ENCODE data around the gene PLA2G10.
"Not testable (repeated sequence)": the region's sequence is repeated elsewhere in the genome, so short reads cannot be mapped to it uniquely, and the experiment has no call there.

The PLA2G10 gene, protein sequence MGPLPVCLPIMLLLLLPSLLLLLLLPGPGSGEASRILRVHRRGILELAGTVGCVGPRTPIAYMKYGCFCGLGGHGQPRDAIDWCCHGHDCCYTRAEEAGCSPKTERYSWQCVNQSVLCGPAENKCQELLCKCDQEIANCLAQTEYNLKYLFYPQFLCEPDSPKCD

DNA sequence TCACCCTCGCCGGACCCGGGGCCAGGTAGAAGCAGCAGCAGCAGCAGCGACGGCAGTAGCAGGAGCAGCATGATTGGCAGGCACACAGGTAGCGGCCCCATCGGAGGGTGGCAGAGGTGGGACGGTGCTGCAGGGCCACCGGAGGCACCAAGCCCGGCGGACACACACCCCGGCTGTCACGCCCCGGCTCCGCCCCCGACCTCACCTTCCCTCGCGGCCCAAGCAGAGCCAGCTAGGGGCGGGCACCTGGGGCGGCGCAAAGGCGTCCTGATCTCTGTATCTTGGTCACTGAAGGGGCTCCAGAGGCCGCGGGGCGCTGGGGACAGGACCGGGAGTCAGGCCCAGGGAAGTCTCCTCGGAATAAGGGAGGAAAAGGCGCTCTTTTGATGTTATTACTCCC is at the start of gene PLA2G10:
Gene PLA2G10, minus strand, starts transcription at position 180 of the 400 bp plus-strand sequence. Its CDS starts 79 bp downstream, at position 101.
- DNase-seq; intact Hi-C loops (cut with DNase I): not testable (repeated sequence)

DNA sequence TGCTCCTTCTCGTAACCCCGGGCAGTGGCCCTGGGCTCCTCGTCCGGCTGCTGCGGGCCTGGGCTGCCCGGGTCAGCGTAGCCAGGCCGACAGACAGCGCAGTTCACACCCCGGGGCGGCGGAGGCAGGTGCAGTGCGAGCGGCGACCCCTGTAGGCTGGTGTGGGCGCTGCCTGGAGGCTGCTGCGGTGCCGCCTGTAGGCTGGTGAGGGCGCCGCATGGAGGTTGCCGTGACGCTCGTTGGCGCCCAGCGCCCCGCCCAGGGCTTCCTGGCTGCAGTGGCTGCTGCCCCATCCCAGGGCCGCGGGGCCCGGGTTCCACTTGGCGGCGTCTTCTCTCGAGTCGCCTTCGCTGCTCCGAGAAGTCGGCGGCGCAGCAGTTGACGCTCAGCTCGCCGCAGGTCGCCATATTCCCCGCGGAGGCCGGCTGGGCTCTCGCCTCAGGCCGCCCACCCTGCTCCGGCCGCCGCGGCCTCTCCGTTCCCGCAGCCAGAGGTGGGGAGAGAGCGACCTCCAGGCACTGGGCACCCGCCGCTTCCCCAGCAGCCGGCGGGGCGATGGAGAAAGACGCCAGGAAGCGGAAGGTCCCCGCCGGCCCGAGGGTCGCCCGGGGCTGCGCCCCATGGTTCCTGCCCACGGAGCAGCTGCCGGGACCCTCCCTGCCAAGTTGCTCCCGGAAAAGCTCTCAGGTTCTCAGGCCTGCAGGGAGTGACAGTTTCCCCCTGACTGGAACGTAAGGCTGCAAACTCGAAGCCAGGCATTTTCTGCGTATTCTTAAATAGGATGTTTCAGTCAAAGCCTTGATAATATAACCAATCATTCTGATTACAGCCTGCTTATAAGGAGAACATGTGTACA is 48.4 kb upstream of the PLA2G10 start, which contains the start of gene NPIPA2:
Gene NPIPA2, plus strand, starts transcription at position 261 of the 856 bp plus-strand sequence. CDS start 5,533 bp downstream, outside the sequence.
- DNase-seq; intact Hi-C loops (cut with DNase I): not testable (repeated sequence)

DNA sequence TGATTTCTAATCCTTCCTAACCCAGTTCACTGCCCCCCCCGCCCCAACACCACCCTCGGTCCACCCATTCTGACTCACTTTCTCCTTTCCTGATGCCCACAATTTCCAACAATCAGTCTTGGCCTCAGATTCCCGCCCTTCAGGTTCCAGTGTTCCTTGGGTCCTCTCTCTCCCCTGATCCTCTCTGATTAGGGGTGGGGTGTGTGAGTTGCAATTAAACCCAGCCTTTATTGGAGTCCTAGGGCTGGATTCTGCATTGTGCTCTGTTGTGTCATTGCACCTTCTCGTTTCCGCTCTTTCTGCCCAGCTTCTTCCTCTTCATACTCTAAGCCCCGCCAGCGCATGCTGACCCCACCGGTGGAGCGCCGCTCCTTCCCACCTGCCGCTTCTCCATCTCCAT is 47.7 kb upstream of the PLA2G10 start:
- intact Hi-C loops (cut with DNase I); DNase-seq: not testable (repeated sequence)

DNA sequence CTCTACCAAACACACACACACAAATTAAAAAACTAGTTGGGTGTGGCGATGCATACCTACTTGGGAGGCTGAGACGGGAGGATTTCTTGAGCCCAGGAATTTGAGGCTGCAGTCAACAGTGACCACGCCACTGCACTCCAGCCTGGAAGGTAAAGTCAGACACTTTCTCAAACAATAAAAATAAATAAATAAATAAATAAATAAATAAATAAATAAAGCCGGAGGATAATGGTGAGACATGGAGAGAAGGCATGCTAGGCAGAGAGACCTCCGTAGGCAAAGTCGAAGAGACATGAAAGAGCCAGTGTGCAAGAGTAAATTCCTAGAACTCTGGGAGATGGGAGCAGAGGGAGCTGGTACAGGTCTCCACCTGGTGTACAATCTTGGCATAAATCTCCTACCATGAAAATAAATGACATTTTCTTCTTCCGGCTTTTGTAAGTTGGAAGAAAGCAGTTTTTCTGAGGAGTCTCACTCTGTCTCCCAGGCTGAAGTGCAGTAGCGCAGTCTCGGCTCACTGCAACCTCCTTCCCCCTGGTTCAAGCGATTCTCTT is 46.8 kb upstream of the PLA2G10 start:
- DNase-seq: not testable (repeated sequence)

DNA sequence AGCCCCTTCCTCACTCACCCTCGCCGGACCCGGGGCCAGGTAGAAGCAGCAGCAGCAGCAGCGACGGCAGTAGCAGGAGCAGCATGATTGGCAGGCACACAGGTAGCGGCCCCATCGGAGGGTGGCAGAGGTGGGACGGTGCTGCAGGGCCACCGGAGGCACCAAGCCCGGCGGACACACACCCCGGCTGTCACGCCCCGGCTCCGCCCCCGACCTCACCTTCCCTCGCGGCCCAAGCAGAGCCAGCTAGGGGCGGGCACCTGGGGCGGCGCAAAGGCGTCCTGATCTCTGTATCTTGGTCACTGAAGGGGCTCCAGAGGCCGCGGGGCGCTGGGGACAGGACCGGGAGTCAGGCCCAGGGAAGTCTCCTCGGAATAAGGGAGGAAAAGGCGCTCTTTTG is 39.1 kb upstream of the PLA2G10 start:
- DNase-seq; intact Hi-C loops (cut with DNase I): not testable (repeated sequence)

More for the DNA sequence above, 46.8 kb upstream of the PLA2G10 start:
- intact Hi-C loops (cut with DNase I): not testable (repeated sequence)

DNA sequence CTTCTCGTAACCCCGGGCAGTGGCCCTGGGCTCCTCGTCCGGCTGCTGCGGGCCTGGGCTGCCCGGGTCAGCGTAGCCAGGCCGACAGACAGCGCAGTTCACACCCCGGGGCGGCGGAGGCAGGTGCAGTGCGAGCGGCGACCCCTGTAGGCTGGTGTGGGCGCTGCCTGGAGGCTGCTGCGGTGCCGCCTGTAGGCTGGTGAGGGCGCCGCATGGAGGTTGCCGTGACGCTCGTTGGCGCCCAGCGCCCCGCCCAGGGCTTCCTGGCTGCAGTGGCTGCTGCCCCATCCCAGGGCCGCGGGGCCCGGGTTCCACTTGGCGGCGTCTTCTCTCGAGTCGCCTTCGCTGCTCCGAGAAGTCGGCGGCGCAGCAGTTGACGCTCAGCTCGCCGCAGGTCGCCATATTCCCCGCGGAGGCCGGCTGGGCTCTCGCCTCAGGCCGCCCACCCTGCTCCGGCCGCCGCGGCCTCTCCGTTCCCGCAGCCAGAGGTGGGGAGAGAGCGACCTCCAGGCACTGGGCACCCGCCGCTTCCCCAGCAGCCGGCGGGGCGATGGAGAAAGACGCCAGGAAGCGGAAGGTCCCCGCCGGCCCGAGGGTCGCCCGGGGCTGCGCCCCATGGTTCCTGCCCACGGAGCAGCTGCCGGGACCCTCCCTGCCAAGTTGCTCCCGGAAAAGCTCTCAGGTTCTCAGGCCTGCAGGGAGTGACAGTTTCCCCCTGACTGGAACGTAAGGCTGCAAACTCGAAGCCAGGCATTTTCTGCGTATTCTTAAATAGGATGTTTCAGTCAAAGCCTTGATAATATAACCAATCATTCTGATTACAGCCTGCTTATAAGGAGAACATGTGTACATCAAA is 9.3 kb upstream of the PLA2G10 start, which contains the start of gene NPIPA3:
Gene NPIPA3, plus strand, starts transcription at position 256 of the 856 bp plus-strand sequence. CDS start 5,533 bp downstream, outside the sequence.
- DNase-seq; intact Hi-C loops (cut with DNase I): not testable (repeated sequence)

DNA sequence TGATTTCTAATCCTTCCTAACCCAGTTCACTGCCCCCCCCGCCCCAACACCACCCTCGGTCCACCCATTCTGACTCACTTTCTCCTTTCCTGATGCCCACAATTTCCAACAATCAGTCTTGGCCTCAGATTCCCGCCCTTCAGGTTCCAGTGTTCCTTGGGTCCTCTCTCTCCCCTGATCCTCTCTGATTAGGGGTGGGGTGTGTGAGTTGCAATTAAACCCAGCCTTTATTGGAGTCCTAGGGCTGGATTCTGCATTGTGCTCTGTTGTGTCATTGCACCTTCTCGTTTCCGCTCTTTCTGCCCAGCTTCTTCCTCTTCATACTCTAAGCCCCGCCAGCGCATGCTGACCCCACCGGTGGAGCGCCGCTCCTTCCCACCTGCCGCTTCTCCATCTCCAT is 8.6 kb upstream of the PLA2G10 start:
- intact Hi-C loops (cut with DNase I); DNase-seq: not testable (repeated sequence)

DNA sequence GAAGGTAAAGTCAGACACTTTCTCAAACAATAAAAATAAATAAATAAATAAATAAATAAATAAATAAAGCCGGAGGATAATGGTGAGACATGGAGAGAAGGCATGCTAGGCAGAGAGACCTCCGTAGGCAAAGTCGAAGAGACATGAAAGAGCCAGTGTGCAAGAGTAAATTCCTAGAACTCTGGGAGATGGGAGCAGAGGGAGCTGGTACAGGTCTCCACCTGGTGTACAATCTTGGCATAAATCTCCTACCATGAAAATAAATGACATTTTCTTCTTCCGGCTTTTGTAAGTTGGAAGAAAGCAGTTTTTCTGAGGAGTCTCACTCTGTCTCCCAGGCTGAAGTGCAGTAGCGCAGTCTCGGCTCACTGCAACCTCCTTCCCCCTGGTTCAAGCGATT is 7.8 kb upstream of the PLA2G10 start:
- intact Hi-C loops (cut with DNase I): not testable (repeated sequence)

DNA sequence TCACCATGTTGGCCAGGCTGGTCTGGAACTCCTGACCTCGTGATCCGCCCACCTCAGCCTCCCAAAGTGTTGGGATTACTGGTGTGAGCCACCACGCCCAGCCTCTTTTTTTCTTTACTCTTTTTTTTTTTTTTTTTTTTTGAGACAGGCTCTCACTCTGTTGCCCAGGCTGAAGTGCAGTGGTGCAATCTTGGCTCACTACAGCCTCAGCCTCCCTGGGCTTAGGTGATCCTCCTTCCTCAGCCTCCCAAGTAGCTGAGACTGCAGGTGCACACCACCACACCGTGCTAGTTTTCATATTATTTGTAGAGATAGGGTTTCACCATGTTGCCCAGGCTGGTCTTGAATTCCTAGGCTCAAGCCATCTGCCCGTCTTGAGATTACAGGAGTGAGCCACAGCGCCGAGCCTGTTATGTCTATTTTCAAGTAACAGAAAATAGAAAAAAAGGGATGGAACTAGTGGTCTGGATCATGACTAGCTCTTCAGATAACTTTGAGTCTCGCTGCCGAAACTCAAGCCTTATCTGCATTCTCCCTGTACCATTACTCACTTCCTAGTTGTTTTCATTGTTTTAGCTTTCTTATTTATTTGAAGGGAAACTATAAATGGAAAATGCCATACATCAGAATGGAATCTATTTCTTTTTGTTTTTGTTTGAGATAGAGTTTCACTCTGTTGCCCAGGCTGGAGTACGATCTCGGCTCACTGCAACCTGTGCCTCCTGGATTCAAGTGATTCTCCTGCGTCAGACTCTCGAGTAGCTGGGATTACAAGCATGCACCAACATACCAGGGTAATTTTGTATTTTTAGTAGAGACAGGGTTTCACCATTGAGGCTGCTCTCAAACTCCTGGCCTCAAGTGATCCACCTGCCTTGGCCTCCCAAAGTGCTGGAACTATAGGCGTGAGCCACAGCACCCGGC is 8.0 kb downstream of the PLA2G10 start:
- DNase-seq; intact Hi-C loops (cut with DNase I): not testable (repeated sequence)

More for the DNA sequence above, 7.8 kb upstream of the PLA2G10 start:
- not testable (repeated sequence) for DNase-seq

DNA sequence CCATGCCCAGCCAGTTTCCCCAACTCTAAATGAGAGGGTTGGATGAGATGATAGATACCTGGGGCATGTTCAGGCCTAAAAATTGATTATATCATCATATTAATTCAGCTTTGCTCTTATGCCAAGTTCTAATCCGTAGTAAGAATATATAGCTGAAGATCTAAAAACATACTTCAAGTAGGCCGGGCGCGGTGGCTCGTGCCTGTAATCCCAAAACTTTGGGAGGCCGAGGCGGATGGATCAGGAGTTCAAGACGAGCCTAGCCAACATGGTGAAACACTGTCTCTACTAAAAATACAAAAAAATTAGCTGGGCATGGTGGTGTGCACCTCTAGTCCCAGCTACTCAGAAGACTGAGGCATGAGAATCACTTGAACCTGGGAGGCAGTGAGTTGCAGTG is 12.0 kb downstream of the PLA2G10 start:
- no peak for DNase-seq
- intact Hi-C loops (cut with DNase I): no loop called here

DNA sequence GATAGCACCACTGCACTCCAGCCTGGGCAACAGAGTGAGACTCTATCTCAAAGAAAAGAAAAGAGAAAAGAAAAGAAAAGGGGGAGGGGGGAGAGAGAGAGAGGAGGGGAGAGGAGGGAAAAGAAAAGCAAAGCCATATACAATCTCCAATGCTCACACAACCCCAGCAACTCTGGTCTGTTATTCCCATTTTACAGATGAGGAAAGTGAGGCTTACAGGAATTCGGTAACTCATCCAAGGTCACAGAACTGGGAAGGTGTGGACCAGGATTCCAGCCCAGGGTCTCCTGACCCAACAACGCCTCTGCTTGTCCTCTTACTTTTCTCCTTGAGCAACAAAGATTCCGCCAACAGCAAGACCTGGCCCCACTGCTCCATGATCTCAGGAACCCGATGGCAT is 13.0 kb downstream of the PLA2G10 start:
- DNase-seq: no peak
- intact Hi-C loops (cut with DNase I): no loop called here

DNA sequence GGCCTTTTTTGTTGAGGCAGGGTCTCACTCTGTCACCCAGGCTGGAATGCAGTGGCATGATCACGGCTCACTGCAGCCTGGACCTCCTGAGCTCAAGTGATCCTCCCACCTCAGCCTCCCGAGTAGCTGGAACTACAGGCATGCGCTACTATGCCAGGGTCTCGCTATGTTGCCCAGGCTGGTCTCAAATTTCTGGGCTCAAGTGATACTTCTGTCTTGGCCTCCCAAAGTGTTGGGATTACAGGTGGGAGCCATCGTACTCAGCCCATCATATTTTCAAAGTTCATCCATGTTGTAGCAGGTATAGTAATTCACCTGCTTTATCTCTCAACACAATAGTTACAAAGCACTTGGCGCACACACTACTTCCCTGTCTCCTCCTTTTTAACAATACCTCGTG is 13.7 kb downstream of the PLA2G10 start:
- DNase-seq; intact Hi-C loops (cut with DNase I): not testable (repeated sequence)

DNA sequence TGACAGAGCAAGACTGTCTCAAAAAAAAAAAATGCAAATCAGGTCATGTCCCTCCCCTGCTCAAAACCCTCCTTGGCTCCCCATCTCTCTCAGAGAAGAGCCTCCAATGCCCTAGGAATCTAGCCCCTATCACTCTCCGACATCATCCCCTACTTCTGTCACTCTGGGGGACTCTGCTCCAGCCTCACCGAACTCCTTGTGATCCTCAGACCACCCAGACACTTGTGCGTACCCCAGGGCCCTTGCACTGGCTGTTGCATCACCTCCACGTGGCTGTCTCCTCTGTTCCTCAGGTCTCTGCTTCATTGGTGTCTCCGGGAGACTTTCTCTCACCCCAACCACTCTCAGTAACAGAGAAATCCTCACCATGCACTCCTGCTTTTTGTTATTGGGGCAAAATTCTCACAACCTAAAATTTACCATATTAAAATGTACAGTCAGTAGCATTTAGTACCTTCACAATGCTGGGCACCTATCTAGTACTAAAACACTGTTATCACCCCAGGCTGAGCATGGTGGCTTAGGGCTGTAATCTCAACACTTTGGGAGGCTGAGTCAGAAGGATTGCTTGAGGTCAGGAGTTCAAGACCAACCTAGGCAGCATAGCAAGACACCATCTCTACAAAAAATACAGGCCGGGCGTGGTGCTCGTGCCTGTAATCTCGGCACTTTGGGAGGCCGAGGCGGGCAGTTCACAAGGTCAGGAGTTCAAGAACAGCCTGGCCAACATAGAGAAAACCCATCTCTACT is 15.2 kb downstream of the PLA2G10 start:
- DNase-seq: no peak
- intact Hi-C loops (cut with DNase I): no loop called here

DNA sequence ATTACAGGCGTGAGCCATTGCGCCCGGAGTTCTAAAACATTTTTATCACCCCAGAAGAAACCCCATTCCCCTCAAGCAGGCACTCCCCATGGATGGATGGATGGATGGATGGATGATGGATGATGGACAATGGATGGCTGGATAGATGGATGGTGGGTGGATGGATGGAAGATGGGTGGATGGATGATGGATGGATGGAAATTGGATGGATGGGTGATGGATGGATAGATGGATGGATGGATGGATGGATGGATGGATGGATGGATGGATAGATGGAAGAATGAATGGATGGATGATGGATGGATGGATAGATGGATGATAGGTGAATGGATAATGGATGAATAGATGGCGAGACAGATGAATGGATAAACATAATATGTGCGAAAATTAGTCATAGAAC is 16.5 kb downstream of the PLA2G10 start:
- intact Hi-C loops (cut with DNase I): no loop called here
- no peak for DNase-seq

DNA sequence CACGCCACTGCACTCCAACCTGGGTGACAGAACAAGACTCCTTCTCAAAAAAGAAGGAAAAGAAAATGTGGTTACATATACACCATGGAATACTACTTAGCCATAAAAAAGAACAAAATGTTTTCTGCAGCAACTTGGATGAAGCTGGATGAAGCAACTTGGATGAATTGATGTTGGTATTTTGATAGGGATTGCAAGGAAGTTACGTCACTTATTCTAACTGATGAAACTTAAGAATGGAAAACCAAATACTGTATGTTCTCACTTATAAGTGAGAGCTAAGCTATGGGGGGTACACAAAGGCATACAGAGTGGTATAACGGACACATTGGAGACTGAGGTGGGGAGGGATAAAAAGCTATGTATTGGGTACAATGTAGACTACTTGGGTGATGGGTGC is 17.5 kb downstream of the PLA2G10 start:
- no peak for DNase-seq
- intact Hi-C loops (cut with DNase I): no loop called here

DNA sequence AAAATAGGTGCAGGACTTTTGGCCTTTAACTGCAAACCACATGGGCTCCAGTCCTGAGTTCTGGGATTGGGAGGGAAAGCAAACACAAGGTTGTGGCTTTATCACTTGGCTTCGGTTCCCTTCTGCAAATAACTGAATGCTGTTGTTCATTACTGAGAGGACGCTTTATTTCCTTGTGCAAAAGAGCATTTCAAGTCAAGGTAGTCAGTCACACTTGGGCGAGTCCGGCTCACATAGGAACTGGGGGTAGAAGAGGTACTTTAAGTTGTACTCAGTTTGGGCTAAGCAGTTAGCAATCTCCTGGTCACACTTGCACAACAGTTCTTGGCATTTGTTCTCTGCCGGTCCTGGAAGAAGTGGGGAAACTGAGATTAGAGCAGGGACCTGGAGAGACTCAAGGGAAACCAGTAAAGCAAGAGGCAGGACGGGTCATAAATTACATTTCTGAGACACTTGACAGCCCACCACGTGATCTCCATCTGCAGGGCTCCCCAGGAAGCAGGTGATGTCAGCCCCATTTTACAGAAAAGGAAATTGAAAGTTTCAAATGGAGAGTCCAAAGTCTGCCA is 21.6 kb downstream of the PLA2G10 start:
- intact Hi-C loops (cut with DNase I): no loop called here
- no peak for DNase-seq

DNA sequence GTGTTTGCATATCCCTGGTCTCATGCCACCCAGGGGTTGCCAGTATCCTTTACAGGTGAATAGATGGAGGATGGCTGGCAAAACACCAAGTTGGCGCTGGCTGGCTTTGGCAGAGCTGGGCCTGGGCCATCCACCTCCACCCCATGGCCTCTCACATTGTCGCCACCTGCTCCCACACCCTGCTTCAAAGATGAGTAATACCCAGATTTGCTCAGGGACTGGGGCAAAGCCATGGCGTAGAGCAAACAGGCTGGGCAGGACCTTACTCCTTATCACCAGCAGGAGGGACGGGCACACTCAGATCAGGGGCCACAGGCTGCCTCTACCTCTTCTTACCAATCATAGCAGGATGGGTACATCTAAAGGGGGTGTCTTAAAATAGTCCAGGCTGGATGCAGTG is 24.3 kb downstream of the PLA2G10 start:
- intact Hi-C loops (cut with DNase I): no loop called here
- peak in 4 of 42 donors; percentile 5 to 17 (median 7) for DNase-seq

Measured in head of caudate nucleus (tissue), 42 donors.